COLO668 (cell line): ENCODE results near the gene CCDC116.
"Not testable (repeated sequence)": the region's sequence is repeated elsewhere in the genome, so short reads cannot be mapped to it uniquely, and the experiment has no call there.

ENCODE experiments used
- DNase-seq: peaks from one replicate; lab custom pipeline; 2025; ENCODE audit not compliant: unreplicated experiment; lab: John Stamatoyannopoulos, UW

CCDC116 gene

DNA sequence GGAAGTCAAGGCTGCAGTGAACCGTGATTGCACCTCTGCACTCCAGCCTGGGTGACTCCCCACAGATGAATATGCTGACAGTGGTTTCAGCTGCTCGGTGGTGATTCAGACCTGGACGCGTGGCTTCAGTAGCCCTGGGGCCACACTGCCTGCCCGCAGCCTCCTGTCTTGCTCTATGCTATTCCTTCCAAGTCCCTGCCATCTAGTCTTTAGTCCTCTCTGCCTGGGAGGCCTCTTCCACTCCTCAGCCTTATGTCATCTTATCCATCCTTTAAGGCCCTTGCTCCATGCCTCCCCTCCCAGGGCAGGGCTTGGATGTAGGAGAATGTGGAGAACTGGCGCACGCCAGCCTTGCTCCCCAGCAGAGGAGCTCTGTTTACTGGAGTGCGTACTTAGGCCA is 25.8 kb upstream of the CCDC116 start:
- no peak for DNase-seq

- not testable (repeated sequence) for DNase-seq
These were observed 22.9 kb upstream of the CCDC116 start for GRCh38 chr22:21609556-21610157.

DNA sequence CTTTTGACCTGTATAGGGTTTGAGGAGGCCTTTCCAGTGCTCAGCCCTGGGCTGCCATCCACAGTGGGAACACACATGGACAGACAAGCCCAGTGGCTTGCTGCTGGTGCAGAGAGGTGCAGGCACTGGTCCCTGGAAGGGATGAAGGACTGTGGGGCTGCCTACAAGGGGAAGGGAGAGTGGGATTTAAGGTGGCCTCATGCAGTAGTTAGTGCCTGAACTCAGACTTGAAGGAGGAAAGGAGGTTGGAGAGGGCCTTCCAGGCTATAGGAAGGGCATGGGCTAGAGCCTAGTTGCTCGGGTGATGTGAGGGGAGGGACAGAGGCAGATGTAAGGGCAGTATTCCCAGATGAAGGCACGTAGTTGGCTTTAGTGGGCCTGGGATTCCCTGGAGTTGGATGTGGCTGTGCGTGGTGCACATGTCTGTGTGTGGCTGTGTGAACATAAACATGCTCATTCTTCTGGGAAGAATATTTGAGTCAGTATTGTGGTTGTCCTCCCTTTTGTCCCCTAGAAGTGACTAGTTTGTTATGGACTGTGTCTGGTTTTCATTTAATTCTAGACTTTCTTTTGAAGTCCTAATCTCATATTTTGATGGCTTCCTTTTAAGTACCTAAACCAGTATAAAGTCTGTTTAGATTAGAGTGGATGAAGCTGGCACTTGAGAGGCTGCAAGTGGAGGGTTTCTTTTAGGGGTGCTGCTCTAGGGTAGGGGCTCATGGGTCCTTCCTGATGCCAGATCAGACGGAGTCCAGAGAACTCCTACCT is 21.2 kb upstream of the CCDC116 start:
- no peak for DNase-seq

DNA sequence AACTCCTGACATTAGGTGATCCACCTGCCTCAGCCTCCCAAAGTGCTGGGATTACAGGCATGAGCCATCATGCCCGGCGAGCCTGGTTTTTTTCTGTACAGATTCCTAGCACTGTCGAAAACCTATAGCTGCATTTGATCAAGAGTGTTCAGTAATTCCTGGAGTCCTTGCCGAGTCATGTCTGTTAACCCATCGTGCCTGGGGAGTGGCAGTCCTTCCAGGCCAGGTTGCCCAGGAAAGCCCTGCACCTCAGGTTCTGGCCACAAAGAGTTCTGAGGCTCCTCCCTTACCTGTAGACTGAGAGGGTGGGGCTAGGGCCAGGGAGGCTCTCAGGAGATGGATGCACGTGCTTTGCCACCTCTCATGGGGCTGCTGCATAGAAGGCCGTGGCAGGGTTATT is 19.7 kb upstream of the CCDC116 start:
- no peak for DNase-seq

GRCh38 chr22:21613553-21614233 is 18.9 kb upstream of the CCDC116 start:
- no peak for DNase-seq

DNA sequence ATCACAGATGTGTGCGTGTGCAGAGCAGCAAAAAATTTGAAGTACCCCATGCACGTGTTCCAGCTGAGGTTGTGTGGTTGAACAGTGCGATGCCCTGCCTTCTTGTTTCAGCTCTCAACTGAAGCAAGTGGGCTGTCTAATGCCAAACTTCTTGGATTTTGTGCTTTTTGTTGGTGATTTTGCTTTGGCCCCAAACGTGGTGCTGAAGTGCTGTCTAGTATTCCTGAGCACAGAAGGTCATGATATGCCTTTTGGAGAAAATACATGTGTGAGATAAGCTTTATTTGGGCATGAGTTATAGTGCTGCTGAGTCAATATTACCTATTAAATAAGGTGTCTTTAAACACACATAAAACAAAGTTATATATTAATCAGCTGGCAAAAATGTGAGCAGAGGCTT is 16.8 kb upstream of the CCDC116 start:
- no peak for DNase-seq

- not testable (repeated sequence) for DNase-seq
These were observed 15.2 kb upstream of the CCDC116 start for GRCh38 chr22:21617337-21617736.

- no peak for DNase-seq
These were observed 11.5 kb upstream of the CCDC116 start for GRCh38 chr22:21621025-21621424.

- DNase-seq, result no peak
These were observed 10.3 kb upstream of the CCDC116 start for GRCh38 chr22:21622011-21622918.

DNA sequence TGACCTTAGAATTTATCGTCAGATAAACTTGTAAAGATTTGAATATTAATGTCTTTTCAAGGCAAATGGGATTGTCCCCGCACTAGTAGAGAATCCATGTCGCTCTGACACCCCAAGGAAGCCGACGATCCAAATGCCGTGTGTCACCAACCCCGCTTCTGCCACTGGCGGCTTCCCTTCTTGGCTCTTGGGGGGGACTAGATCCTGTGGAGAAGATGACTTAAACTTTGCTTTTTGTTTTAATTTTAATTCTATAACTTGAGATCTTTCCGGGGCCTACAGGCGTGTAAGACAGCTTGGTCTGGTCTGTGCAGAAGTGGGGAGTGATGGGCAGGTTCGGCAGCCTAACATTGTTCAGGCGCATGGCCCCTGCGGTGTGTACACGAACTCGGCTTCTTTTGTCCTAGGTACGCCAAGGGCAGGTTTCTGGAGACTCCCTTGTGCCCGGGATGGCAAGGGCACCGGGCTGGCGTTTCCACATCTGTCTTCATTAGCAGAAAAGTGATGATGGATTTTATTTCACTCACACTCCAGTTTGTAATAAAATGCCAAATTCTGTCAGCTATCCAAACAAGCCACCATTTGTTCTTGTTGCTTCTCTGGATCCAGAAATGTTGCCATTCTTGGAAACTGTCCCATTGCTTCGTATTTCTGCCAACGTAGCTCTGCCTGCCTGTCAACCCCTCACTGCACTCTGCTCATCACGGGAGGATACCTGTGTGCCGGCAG is 9.5 kb upstream of the CCDC116 start:
- DNase-seq, result no peak

- no peak for DNase-seq
These were observed 9.0 kb upstream of the CCDC116 start for GRCh38 chr22:21623648-21623970.

DNA sequence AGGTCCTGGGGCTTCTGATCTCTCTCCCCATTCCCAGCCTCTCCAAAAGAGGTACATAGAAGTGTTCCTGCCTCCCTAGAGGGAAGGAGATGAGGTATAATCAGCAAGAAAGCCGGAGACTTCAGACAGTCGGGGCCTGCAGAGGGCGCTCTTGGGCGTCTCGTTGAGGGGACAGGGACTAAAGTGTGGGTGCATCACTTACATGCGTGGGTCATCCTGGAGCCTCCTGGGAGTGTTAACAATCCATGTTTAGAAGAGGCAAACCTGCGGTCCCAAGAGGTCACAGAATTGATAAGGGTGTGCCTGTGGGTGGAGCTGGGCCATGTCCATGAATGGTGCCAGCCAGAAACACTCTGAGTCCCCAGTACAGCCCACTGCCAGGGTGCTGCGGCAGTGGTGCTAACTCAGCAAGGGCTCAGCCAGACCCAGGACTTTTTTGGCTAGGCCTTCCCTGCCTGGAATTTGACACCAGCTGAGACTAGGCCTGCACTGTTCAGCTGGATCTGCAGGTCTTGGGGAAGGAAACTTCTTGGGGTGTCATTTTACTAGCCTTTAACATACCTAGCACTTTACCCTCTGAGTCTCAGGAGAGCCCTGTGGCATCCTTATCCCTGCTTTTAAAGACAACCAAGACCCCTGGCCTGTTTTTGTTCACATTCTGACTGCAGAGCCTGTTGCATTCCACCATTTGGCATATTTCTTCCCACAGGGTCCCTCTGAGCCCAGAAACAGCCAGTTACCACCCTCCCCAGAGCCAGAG is 8.3 kb upstream of the CCDC116 start:
- peak; percentile 35 for DNase-seq

DNA sequence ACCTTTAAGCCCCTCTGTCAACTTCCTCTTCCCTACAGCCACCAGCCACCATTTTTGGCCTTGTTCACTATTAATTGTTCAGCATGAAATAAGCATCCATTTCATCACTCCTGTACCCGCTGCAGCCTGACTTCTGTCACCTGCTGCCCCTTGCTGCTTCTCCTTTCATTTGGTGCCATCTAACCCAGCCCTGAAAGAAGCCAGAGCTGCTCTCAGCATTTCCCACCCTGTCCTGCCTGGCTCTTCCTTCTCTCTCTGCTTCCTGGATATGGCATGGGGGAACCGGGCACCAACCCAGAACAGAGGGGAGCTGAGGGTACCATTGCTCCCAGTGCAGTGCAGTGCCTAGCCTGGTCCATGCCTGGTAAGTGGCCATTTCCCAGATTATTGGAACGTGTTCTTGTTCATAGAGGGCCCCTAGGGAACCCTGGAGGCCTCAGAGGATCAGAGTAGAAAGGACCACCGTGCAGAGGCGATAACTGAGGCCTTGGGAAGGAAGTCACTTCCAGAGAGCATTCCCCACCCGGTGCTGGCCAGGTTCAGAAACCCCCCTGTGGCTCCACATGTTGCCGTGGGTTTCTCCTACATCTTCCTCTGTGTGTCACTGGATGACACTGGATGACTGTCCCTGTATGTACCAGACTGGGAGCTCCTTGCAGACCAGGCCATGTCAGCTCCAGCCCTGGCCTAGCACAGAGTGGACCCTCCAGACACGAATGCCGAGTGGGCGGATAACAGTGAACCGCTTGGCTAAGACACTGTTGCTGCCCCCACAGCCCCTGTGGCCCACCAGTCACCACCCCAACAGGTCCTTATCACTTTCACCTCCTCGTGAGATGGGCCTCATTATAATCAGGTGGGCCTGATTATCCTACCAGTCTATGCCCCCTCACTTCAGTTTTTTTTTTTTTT is 7.4 kb upstream of the CCDC116 start:
- DNase-seq, result no peak

DNA sequence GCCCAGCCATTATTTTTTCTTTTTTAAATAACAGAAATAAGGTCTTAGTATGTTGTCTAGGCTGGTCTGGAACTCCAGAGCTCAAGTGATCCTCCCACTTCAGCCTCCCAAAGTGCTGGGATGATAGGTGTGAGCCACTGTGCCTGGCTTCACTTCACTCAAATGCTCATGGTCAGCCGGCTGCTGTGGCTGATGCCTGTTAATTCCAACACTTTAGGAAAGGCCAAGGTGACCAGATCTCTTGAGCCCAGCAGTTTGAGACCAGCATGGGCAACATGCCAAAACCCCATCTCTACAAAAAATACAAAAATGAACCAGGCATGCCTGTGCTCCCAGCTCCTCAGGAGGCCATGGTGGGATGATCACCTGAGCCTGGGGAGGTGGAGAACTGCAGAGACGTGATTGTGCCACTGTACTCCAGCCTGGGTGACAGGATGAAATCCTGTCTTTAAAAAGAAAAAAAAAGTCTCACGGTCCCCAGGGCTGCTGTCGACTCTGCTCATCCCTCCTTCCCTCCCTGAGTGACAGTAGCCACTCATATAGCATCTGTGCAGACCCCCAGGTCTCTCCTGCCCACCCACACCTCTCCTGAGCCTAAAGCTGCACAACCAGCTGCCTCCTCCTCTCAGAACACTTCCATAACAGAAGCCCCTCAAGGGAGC is 6.4 kb upstream of the CCDC116 start:
- DNase-seq, result no peak

- no peak for DNase-seq
These were observed 5.7 kb upstream of the CCDC116 start for GRCh38 chr22:21626735-21627469.

- no peak for DNase-seq
These were observed 3.9 kb upstream of the CCDC116 start for GRCh38 chr22:21628386-21629254.
